H1 (cell line): Measurements from ENCODE around the gene ATAD5. TPM values are rescaled to one million over a fixed set of nuclear protein-coding genes. Genes with fewer than 3 reads are reported as not detected.
A peak's percentile ranks its signal among the peaks of the same experiment; 100 is the strongest.

Experiments used
- E2F6 ChIP-seq: IDR thresholded peaks from 2 replicates; pipeline ENCODE4 v1.6.1; 2012; ENCODE audit warnings: inconsistent platforms
- EP300 ChIP-seq, 2 experiments: IDR thresholded peaks; 1 replicate in 1 of 2; 2 replicates in 1 of 2; pipeline ENCODE4 v1.6.1; 2011 to 2012; ENCODE audit warnings: low read depth in 2 of 2, low read length in 2 of 2, mild to moderate bottlenecking in 2 of 2, borderline replicate concordance in 1 of 2, inconsistent platforms in 1 of 2, moderate library complexity in 1 of 2
- JUND ChIP-seq: IDR thresholded peaks from 2 replicates; pipeline ENCODE4 v1.6.1; 2011; ENCODE audit warnings: mild to moderate bottlenecking, improper control_type of control experiment, low read length
- MAFK ChIP-seq: IDR thresholded peaks from 2 replicates; pipeline ENCODE4 v1.6.1; 2012; ENCODE audit warnings: low read depth, mild to moderate bottlenecking, improper control_type of control experiment, low read length
- PHF8 ChIP-seq: fragments of 200-600 bp; sonication (generic); conservative IDR thresholded peaks from 2 replicates; pipeline ENCODE4 v1.7.1; 2012; ENCODE audit warnings: low read depth, mild to moderate bottlenecking, inconsistent platforms, low read length, moderate library complexity
- POLR2AphosphoS5 ChIP-seq: IDR thresholded peaks from 2 replicates; pipeline ENCODE4 v1.6.1; 2011; ENCODE audit warnings: low read depth, low read length
- RAD21 ChIP-seq, 2 experiments: IDR thresholded peaks in 1 of 2; conservative IDR thresholded peaks in 1 of 2; 2 replicates each; pipeline ENCODE4 v1.6.1; 2011; ENCODE audit warnings: low read depth in 2 of 2, low read length in 2 of 2, improper control_type of control experiment in 1 of 2, inconsistent platforms in 1 of 2, mild to moderate bottlenecking in 1 of 2, moderate library complexity in 1 of 2
- SIX5 ChIP-seq: IDR thresholded peaks from 2 replicates; pipeline ENCODE4 v1.6.1; 2011; ENCODE audit warnings: mild to moderate bottlenecking, low read depth, low read length
- TAF7 ChIP-seq: optimal IDR thresholded peaks from 2 replicates; pipeline ENCODE3; 2011; ENCODE audit warnings: low read depth, mild to moderate bottlenecking, inconsistent platforms, low read length, moderate library complexity, borderline replicate concordance
- YY1 ChIP-seq: IDR thresholded peaks from 2 replicates; pipeline ENCODE4 v1.6.1; 2011; ENCODE audit warnings: low read depth, mild to moderate bottlenecking, low read length
- polyA plus RNA-seq, 7 experiments: library from polyadenylated mRNA; depleted of rRNA in 3 of 7; stranded (reverse) in 5 of 7; unstranded in 2 of 7; fragments of >200 nt in 5 of 7; fragments of 200-250 nt in 2 of 7; gene quantifications; 1 replicate in 5 of 7; 2 replicates in 1 of 7; 4 replicates in 1 of 7; pipeline versions ENCODE4 v1.2.1 to v1.2.3, GENCODE V29; 2011 to 2013; ENCODE audit warnings: missing spikeins in 2 of 7, mixed read lengths in 2 of 7
- total RNA-seq: library from RNA; stranded (reverse); fragmentation: NEBNext Ultra II Directional; extraction: Animal tissue kit (Norgen Biotek cat#: 25700); gene quantifications from 2 replicates; pipeline ENCODE4 v1.2.1, GENCODE V29; 2021
- TF ChIP-seq, protein P1 (sequence below): IDR thresholded peaks from 2 replicates; pipeline ENCODE4 v1.6.1; 2012; ENCODE audit warnings: low read length, inconsistent platforms

The ATAD5 gene
- total and polyA plus RNA-seq, 2 of the 8 experiments (the other 6 are each of a cell fraction or from before 2014, with no cell fraction given) = 3.5 to 30.0 TPM

DNA sequence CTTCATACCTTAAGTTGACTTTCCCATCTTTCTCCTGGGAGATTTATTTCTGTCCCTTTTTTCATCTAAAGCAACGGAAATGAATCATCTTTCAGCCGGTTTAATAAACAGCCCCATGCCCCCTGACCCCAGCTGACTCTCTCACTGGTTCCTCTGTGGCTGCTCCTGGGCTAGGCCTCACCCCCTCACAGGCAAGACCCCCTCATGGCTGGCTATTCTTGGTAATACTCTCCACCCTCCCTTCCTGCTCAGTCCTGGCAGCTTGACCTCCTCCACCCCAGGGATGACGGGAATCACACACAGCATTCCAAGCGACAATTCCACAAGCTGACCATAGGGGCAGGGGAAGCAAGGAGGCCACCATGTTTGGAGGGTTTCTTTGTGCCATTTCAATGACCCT, 88.5 kb downstream of the ATAD5 start (continued):
- TF ChIP-seq JUND (0 out of 2 replicates have a peak, but pooled peaks have one; percentile 8), YY1 (peak; percentile 68; the same call in 1 of the 2 replicates), SIX5 (no peak), EP300 (IDR thresholded peaks at IDR 0.05; ENCODE audit: borderline replicate concordance in 1 of 2, low read depth in 2 of 2, low read length in 2 of 2) (peak in 1 of 2 experiments; percentile 80; a peak in 1 of 3 replicates), TAF7 (no peak), POLR2AphosphoS5 (no peak), RAD21 (IDR thresholded peaks at IDR 0.05 in 1 of 2, conservative IDR thresholded peaks at IDR 0.05 in 1 of 2; ENCODE audit: low read depth in 2 of 2, low read length in 2 of 2) (peak; percentile 11 to 44; a peak in 3 of 4 replicates), PHF8 (no peak), E2F6 (no peak), MAFK (no peak)
- TF ChIP-seq, protein P1, sequence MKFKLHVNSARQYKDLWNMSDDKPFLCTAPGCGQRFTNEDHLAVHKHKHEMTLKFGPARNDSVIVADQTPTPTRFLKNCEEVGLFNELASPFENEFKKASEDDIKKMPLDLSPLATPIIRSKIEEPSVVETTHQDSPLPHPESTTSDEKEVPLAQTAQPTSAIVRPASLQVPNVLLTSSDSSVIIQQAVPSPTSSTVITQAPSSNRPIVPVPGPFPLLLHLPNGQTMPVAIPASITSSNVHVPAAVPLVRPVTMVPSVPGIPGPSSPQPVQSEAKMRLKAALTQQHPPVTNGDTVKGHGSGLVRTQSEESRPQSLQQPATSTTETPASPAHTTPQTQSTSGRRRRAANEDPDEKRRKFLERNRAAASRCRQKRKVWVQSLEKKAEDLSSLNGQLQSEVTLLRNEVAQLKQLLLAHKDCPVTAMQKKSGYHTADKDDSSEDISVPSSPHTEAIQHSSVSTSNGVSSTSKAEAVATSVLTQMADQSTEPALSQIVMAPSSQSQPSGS = no peak
- TF ChIP-seq, all 59 proteins: peak for 6
